HS-27A (cell line): ENCODE measurements around the gene MAOA.
"Not testable (repeated sequence)": the region's sequence is repeated elsewhere in the genome, so short reads cannot be mapped to it uniquely, and the experiment has no call there.

Source experiments
- DNase-seq: peaks from one replicate; pipeline ENCODE4 v3.0.0-alpha.2; 2012; ENCODE audit warnings: low read depth, missing footprints

Gene MAOA

GRCh38 chrX:43663173-43663572, 7.1 kb downstream of the MAOA start:
- no peak for DNase-seq

- DNase-seq: no peak
Observed at GRCh38 chrX:43664258-43664657, 8.2 kb downstream of the MAOA start.

GRCh38 chrX:43664708-43665107, 8.6 kb downstream of the MAOA start:
- no peak for DNase-seq

- DNase-seq: no peak
Observed at GRCh38 chrX:43666311-43666912, 10.3 kb downstream of the MAOA start.

GRCh38 chrX:43675965-43676628, 20.0 kb downstream of the MAOA start:
- not testable (repeated sequence) for DNase-seq

GRCh38 chrX:43676971-43677572, 21.0 kb downstream of the MAOA start:
- no peak for DNase-seq

- DNase-seq: no peak
Observed at GRCh38 chrX:43677993-43678392, 21.9 kb downstream of the MAOA start.

- DNase-seq: no peak
Observed at GRCh38 chrX:43679058-43679457, 23.0 kb downstream of the MAOA start.

GRCh38 chrX:43679778-43680177, 23.7 kb downstream of the MAOA start:
- no peak for DNase-seq

- DNase-seq: no peak
Observed at GRCh38 chrX:43682726-43683125, 26.6 kb downstream of the MAOA start.

GRCh38 chrX:43685221-43685620, 29.1 kb downstream of the MAOA start:
- DNase-seq: no peak

GRCh38 chrX:43688586-43688985, 32.5 kb downstream of the MAOA start:
- no peak for DNase-seq

GRCh38 chrX:43693602-43694406, 37.7 kb downstream of the MAOA start:
- no peak for DNase-seq

- no peak for DNase-seq
Observed at GRCh38 chrX:43699475-43699874, 43.4 kb downstream of the MAOA start.

GRCh38 chrX:43702079-43702524, 46.0 kb downstream of the MAOA start:
- DNase-seq: no peak

GRCh38 chrX:43702660-43703059, 46.6 kb downstream of the MAOA start:
- no peak for DNase-seq

GRCh38 chrX:43703211-43703791, 47.2 kb downstream of the MAOA start:
- DNase-seq: peak; percentile 27

- no peak for DNase-seq
Observed at GRCh38 chrX:43706786-43707370, 50.8 kb downstream of the MAOA start.

- DNase-seq: no peak
Observed at GRCh38 chrX:43707812-43708548, 51.9 kb downstream of the MAOA start.

- DNase-seq: no peak
Observed at GRCh38 chrX:43716144-43716543, 60.0 kb downstream of the MAOA start.

GRCh38 chrX:43716696-43717095, 60.6 kb downstream of the MAOA start:
- DNase-seq: no peak
